NB4 (cell line): ENCODE data around the gene OGDHL.

Experiments
- DNase-seq: peaks from one replicate; pipeline ENCODE4 v3.0.0; 2010; ENCODE audit warnings: low read depth
- H3K4me3 ChIP-seq: one replicate; pipeline ENCODE4 v1.5.1; 2011; ENCODE audit warnings: mild to moderate bottlenecking, low read depth, low read length, moderate library complexity
- CTCF ChIP-seq: IDR thresholded peaks from one replicate; pipeline ENCODE4 v1.5.1; 2012; ENCODE audit warnings: low read depth, low read length
- MAX ChIP-seq: IDR thresholded peaks from 2 replicates; pipeline ENCODE4 v1.6.1; 2011; ENCODE audit warnings: low read depth, low read length
- MYC ChIP-seq: IDR thresholded peaks from 2 replicates; pipeline ENCODE4 v1.6.1; 2011; ENCODE audit warnings: low read depth, low read length
- POLR2A ChIP-seq: IDR thresholded peaks from 2 replicates; pipeline ENCODE4 v1.6.1; 2011; ENCODE audit warnings: mild to moderate bottlenecking; ENCODE audit not compliant: insufficient read length; ENCODE audit errors: extremely low read depth

The OGDHL gene

GRCh38 chr10:49740346-49741107 is 21.6 kb downstream of the OGDHL start:
- no peak overlapping the region for H3K4me3 ChIP-seq
- no peak for DNase-seq
- TF ChIP-seq MYC: no peak
- no peak for TF ChIP-seq POLR2A
- no peak for TF ChIP-seq CTCF
- TF ChIP-seq MAX: no peak

GRCh38 chr10:49739426-49739825 is 22.7 kb downstream of the OGDHL start:
- TF ChIP-seq MAX (no peak), CTCF (no peak), MYC (no peak), POLR2A (no peak)
- no peak overlapping the region for H3K4me3 ChIP-seq
- DNase-seq: no peak

GRCh38 chr10:49738616-49739360 is 23.3 kb downstream of the OGDHL start:
- DNase-seq: no peak
- TF ChIP-seq POLR2A (no peak), MAX (no peak), CTCF (no peak), MYC (no peak)
- H3K4me3 ChIP-seq: no peak overlapping the region

- no peak overlapping the region for H3K4me3 ChIP-seq
- no peak for DNase-seq
- no peak for TF ChIP-seq MAX
- TF ChIP-seq CTCF: no peak
Measured at GRCh38 chr10:49737474-49738201, 24.5 kb downstream of the OGDHL start.

- H3K4me3 ChIP-seq: no peak overlapping the region
- TF ChIP-seq MAX: no peak
- no peak for TF ChIP-seq MYC
- TF ChIP-seq POLR2A: no peak
- TF ChIP-seq CTCF: no peak
- no peak for DNase-seq
Measured at GRCh38 chr10:49736564-49737113, 25.5 kb downstream of the OGDHL start.
